Measurements from ENCODE around the gene B3GALNT2. TPM values are rescaled to one million over a fixed set of nuclear protein-coding genes. Genes with fewer than 3 reads are reported as not detected.

B3GALNT2 gene
- total RNA-seq, 2 donors from 2014 or later = 29.1 to 52.1 TPM

- no peaks in the 10 kb centered on the region for H3K4me1 ChIP-seq (replicated peaks)
- under 1% methylated on average over 49 of the region's 49 CpGs for WGBS
- intact Hi-C loops (cut with DNase I) = loop anchor here (2.0 to 10.0 kb wide), 3 partner anchors 175 to 899 kb away; partner anchors contain the start of genes ARID4B, GGPS1 and LYST
Observed at GRCh38 chr1:235503403-235504121, 690 bp downstream of the B3GALNT2 start.

DNA sequence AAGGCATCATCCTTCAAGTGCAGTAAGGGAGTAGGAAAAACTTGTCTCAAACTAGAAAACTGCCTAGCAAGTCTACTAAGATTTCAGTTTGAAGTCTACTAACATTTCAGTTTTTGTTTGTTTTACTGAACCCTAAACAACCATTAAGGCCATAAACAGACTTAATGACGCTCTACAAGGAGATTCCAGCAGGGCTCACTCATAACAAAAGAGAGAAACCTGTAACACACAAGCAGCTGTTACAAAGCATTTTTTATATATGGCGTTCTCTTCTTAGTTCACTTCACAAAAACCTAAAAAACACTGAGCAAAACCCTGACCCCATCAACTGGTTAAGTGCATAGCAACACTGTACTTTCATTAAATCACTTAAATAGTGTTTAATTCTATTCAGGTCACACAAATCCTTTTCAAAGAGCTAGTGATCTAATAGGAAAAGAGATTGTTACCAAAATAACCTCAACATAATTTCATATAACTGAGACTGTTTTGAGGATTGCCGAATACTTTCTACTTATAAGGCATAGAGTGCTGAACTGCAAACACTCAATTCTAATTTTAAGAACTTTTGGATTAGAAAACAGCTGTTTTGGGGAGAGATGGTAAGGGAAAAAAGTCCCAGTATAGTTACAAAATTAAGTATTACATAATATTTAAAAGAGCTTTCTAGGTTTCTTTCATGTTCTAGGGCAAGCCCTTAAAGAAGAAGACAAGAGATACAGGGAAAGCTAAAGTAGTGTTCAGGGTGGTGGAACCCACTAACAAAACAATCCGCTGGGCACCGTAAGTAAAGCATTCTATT lies 1.4 kb downstream of the B3GALNT2 start:
- peak overlapping the region; percentile 98 for H3K27ac ChIP-seq
- H3K27me3 ChIP-seq (replicated peaks; ENCODE audit: insufficient read depth) = no peaks in the 10 kb centered on the region
- no peaks in the 10 kb centered on the region for H3K4me1 ChIP-seq (replicated peaks)
- H3K4me3 ChIP-seq = peak overlapping the region; percentile 67 to 88
- DNase-seq (ENCODE audit: low spot score) = no peak
- TF ChIP-seq POLR2AphosphoS5 (IDR thresholded peaks at IDR 0.05) (peak; percentile 15), POLR2A (IDR thresholded peaks at IDR 0.05) (no peak)
- intact Hi-C loops (cut with DNase I) = loop anchor here (10.0 kb wide), 2 partner anchors 362 to 898 kb away; partner anchors contain the start of gene LYST
- no peaks in the 10 kb centered on the region for H3K36me3 ChIP-seq
- WGBS = 8% methylated on average over 5 of the region's 5 CpGs
- H3K9me3 ChIP-seq = no peaks in the 10 kb centered on the region

More at GRCh38 chr1:235503403-235504121, 690 bp downstream of the B3GALNT2 start:
- Histone ChIP-seq H3K36me3 (no peaks in the 10 kb centered on the region), H3K27me3 (replicated peaks; ENCODE audit: insufficient read depth) (no peaks in the 10 kb centered on the region), H3K27ac (peak overlapping the region; percentile 98), H3K9me3 (no peaks in the 10 kb centered on the region), H3K4me3 (peak overlapping the region; percentile 67 to 88)
- peak; percentile 33 for TF ChIP-seq POLR2AphosphoS5 (IDR thresholded peaks at IDR 0.05)
- no peak for TF ChIP-seq POLR2A (IDR thresholded peaks at IDR 0.05)
- DNase-seq (ENCODE audit: low spot score) = peak; percentile 51

- no peak overlapping the region for H3K4me3 ChIP-seq
- no peaks in the 10 kb centered on the region for H3K9me3 ChIP-seq
- no peak overlapping the region for H3K27ac ChIP-seq
- H3K27me3 ChIP-seq (replicated peaks; ENCODE audit: insufficient read depth) = no peaks in the 10 kb centered on the region
- intact Hi-C loops (cut with DNase I) = loop anchor here (10.0 kb wide), 2 partner anchors 364 to 896 kb away; partner anchors contain the start of gene LYST
- H3K36me3 ChIP-seq = no peaks in the 10 kb centered on the region
- TF ChIP-seq POLR2A (IDR thresholded peaks at IDR 0.05) = no peak
- no peak for TF ChIP-seq POLR2AphosphoS5 (IDR thresholded peaks at IDR 0.05)
- TF ChIP-seq CTCF (IDR thresholded peaks at IDR 0.05) = no peak
- 91% methylated on average over 5 of the region's 5 CpGs for WGBS
- DNase-seq (ENCODE audit: low spot score) = no peak
- H3K4me1 ChIP-seq (replicated peaks) = no peaks in the 10 kb centered on the region
Observed at GRCh38 chr1:235500971-235501540, 3.2 kb downstream of the B3GALNT2 start.

- intact Hi-C loops (cut with DNase I) = no loop called here
- WGBS = 60% methylated on average over 2 of the region's 2 CpGs
- DNase-seq (ENCODE audit: low spot score) = no peak
- Histone ChIP-seq H3K27ac (no peak overlapping the region), H3K27me3 (replicated peaks; ENCODE audit: insufficient read depth) (no peaks in the 10 kb centered on the region), H3K9me3 (no peaks in the 10 kb centered on the region), H3K36me3 (no peaks in the 10 kb centered on the region), H3K4me1 (replicated peaks) (no peaks in the 10 kb centered on the region), H3K4me3 (no peak overlapping the region)
- TF ChIP-seq CTCF (IDR thresholded peaks at IDR 0.05) = no peak
- no peak for TF ChIP-seq POLR2AphosphoS5 (IDR thresholded peaks at IDR 0.05)
- no peak for TF ChIP-seq POLR2A (IDR thresholded peaks at IDR 0.05)
Observed at GRCh38 chr1:235495551-235495950, 8.7 kb downstream of the B3GALNT2 start.

- TF ChIP-seq POLR2A (IDR thresholded peaks at IDR 0.05) (no peak), CTCF (IDR thresholded peaks at IDR 0.05) (no peak), POLR2AphosphoS5 (IDR thresholded peaks at IDR 0.05) (no peak)
- intact Hi-C loops (cut with DNase I) = no loop called here
Observed at GRCh38 chr1:235495030-235495429, 9.2 kb downstream of the B3GALNT2 start.

More at GRCh38 chr1:235495030-235495429, 9.2 kb downstream of the B3GALNT2 start:
- Histone ChIP-seq H3K4me1 (replicated peaks) (no peaks in the 10 kb centered on the region), H3K27me3 (replicated peaks; ENCODE audit: insufficient read depth) (no peaks in the 10 kb centered on the region), H3K4me3 (no peak overlapping the region), H3K9me3 (no peaks in the 10 kb centered on the region), H3K27ac (no peak overlapping the region), H3K36me3 (no peaks in the 10 kb centered on the region)
- WGBS = 97% methylated on average over 5 of the region's 5 CpGs
- DNase-seq (ENCODE audit: low spot score) = no peak

Data from prostate gland (tissue), 2 donors.